Measurements from ENCODE around the gene ALG12. TPM values are rescaled to one million over a fixed set of nuclear protein-coding genes. Genes with fewer than 3 reads are reported as not detected.

The ALG12 gene
- total and polyA plus RNA-seq, 2 of the 8 experiments (the other 6 are each of a cell fraction or from before 2014, with no cell fraction given) = 13.4 to 22.5 TPM

DNA sequence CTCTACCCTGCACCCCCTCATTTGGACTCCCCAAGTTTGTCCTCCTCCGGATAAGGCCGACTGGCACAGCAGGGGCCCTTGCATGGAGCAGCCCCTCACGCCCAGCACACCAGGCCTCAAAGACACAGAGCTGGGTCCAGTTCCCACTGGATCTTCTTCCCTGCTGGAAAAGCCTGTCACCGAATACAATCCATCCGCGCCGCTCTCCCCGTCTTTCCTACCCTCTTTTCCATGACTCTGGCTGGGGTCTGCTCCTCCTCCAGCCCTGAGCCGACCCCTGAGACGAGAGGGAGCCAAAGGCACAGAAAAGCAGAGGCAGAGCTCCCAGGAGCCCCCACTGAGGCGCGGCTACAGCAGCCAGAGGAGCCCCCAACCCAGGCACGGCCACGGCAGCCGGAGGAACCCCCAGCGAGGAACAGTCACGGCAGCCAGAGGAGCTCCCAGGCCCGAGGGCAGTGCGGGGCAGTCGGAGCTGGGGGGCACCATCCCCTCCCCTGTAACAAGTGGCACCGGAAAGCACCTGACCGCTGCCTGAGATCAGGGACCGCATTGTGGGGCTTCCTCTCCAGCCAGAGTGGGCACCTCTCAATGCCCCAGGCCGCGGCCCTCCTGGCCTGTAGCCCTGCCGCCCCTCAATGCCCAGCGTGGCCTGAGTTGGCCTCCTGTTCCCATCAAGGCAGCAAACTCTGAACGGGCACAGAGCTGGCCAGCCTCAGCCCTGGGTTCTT is 12.0 kb downstream of the ALG12 start (continued):
- TF ChIP-seq, protein P1, sequence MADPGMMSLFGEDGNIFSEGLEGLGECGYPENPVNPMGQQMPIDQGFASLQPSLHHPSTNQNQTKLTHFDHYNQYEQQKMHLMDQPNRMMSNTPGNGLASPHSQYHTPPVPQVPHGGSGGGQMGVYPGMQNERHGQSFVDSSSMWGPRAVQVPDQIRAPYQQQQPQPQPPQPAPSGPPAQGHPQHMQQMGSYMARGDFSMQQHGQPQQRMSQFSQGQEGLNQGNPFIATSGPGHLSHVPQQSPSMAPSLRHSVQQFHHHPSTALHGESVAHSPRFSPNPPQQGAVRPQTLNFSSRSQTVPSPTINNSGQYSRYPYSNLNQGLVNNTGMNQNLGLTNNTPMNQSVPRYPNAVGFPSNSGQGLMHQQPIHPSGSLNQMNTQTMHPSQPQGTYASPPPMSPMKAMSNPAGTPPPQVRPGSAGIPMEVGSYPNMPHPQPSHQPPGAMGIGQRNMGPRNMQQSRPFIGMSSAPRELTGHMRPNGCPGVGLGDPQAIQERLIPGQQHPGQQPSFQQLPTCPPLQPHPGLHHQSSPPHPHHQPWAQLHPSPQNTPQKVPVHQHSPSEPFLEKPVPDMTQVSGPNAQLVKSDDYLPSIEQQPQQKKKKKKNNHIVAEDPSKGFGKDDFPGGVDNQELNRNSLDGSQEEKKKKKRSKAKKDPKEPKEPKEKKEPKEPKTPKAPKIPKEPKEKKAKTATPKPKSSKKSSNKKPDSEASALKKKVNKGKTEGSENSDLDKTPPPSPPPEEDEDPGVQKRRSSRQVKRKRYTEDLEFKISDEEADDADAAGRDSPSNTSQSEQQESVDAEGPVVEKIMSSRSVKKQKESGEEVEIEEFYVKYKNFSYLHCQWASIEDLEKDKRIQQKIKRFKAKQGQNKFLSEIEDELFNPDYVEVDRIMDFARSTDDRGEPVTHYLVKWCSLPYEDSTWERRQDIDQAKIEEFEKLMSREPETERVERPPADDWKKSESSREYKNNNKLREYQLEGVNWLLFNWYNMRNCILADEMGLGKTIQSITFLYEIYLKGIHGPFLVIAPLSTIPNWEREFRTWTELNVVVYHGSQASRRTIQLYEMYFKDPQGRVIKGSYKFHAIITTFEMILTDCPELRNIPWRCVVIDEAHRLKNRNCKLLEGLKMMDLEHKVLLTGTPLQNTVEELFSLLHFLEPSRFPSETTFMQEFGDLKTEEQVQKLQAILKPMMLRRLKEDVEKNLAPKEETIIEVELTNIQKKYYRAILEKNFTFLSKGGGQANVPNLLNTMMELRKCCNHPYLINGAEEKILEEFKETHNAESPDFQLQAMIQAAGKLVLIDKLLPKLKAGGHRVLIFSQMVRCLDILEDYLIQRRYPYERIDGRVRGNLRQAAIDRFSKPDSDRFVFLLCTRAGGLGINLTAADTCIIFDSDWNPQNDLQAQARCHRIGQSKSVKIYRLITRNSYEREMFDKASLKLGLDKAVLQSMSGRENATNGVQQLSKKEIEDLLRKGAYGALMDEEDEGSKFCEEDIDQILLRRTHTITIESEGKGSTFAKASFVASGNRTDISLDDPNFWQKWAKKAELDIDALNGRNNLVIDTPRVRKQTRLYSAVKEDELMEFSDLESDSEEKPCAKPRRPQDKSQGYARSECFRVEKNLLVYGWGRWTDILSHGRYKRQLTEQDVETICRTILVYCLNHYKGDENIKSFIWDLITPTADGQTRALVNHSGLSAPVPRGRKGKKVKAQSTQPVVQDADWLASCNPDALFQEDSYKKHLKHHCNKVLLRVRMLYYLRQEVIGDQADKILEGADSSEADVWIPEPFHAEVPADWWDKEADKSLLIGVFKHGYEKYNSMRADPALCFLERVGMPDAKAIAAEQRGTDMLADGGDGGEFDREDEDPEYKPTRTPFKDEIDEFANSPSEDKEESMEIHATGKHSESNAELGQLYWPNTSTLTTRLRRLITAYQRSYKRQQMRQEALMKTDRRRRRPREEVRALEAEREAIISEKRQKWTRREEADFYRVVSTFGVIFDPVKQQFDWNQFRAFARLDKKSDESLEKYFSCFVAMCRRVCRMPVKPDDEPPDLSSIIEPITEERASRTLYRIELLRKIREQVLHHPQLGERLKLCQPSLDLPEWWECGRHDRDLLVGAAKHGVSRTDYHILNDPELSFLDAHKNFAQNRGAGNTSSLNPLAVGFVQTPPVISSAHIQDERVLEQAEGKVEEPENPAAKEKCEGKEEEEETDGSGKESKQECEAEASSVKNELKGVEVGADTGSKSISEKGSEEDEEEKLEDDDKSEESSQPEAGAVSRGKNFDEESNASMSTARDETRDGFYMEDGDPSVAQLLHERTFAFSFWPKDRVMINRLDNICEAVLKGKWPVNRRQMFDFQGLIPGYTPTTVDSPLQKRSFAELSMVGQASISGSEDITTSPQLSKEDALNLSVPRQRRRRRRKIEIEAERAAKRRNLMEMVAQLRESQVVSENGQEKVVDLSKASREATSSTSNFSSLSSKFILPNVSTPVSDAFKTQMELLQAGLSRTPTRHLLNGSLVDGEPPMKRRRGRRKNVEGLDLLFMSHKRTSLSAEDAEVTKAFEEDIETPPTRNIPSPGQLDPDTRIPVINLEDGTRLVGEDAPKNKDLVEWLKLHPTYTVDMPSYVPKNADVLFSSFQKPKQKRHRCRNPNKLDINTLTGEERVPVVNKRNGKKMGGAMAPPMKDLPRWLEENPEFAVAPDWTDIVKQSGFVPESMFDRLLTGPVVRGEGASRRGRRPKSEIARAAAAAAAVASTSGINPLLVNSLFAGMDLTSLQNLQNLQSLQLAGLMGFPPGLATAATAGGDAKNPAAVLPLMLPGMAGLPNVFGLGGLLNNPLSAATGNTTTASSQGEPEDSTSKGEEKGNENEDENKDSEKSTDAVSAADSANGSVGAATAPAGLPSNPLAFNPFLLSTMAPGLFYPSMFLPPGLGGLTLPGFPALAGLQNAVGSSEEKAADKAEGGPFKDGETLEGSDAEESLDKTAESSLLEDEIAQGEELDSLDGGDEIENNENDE (IDR thresholded peaks at IDR 0.05; ENCODE audit: insufficient replicate concordance, low read length) = no peak
- TF ChIP-seq, protein P2, sequence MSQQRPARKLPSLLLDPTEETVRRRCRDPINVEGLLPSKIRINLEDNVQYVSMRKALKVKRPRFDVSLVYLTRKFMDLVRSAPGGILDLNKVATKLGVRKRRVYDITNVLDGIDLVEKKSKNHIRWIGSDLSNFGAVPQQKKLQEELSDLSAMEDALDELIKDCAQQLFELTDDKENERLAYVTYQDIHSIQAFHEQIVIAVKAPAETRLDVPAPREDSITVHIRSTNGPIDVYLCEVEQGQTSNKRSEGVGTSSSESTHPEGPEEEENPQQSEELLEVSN (IDR thresholded peaks at IDR 0.05) = no peak
- TF ChIP-seq, protein P3, sequence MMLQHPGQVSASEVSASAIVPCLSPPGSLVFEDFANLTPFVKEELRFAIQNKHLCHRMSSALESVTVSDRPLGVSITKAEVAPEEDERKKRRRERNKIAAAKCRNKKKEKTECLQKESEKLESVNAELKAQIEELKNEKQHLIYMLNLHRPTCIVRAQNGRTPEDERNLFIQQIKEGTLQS (IDR thresholded peaks at IDR 0.05; ENCODE audit: insufficient read depth, low read depth, low read length) = no peak
- TF ChIP-seq RFX5 (IDR thresholded peaks at IDR 0.05; ENCODE audit: borderline replicate concordance, low read depth, low read length) = no peak
- no peak for TF ChIP-seq SUZ12 (IDR thresholded peaks at IDR 0.05; ENCODE audit: low read length)
- TF ChIP-seq NANOG (IDR thresholded peaks at IDR 0.05; ENCODE audit: insufficient read depth, low read depth, low read length, poor library complexity, severe bottlenecking) = no peak
- no peak for TF ChIP-seq ZNF274 (IDR thresholded peaks at IDR 0.05; ENCODE audit: borderline replicate concordance, extremely low read depth, low read length)
- TF ChIP-seq SRF (IDR thresholded peaks at IDR 0.05; ENCODE audit: low read depth, low read length) = no peak
- no peak for TF ChIP-seq BRCA1 (IDR thresholded peaks at IDR 0.05; ENCODE audit: low read depth, low read length)

Data from H1 (cell line).